Right ventricle myocardium superior (tissue), 1 donor: Measurements from ENCODE around the gene NSFL1C. TPM values are rescaled to one million over a fixed set of nuclear protein-coding genes. Genes with fewer than 3 reads are reported as not detected.
A peak's percentile ranks its signal among the peaks of the same experiment; 100 is the strongest.

ENCODE experiments used
- ATAC-seq: fragments of 200-7000 bp; cut with Tn5 transposase; one replicate; pipeline ENCODE4 v1.9.1; 2020; ENCODE audit warnings: mild to moderate bottlenecking; ENCODE audit not compliant: poor library complexity
- DNase-seq: peaks from one replicate; pipeline ENCODE4 v3.0.0-alpha.2; 2020
- intact Hi-C: fragments of 100-400 bp; cut with DNase I; formaldehyde crosslinking; loops from one replicate; pipeline ENCODE4 v1.11.2; 2022
- total RNA-seq: library from RNA; stranded (reverse); fragmentation: NEBNext Ultra II Directional; extraction: Animal tissue kit (Norgen Biotek cat#: 25700); gene quantifications from one replicate; pipeline ENCODE4 v1.2.1, GENCODE V29; 2021
- donor health status: DM: no; HTN: yes; CAD: no; lungs with severe emphysema.

NSFL1C gene
- total RNA-seq, 1 donor from 2014 or later = 55.8 TPM

- no peak for ATAC-seq
- intact Hi-C loops = loop anchor here (2.0 kb wide), 1 partner anchor 123 kb away; no protein-coding TSS in a partner anchor
- DNase-seq = no peak
These were observed 30.4 kb downstream of the NSFL1C start for GRCh38 chr20:1436263-1436662.

- no peak for DNase-seq
- ATAC-seq = no peak
- intact Hi-C loops = no loop called here
These were observed 31.3 kb downstream of the NSFL1C start for GRCh38 chr20:1435337-1435699.

- DNase-seq = no peak
- ATAC-seq = peak; percentile 61
- intact Hi-C loops = no loop called here
These were observed 31.9 kb downstream of the NSFL1C start for GRCh38 chr20:1434571-1435336.

GRCh38 chr20:1431158-1431557 lies 35.5 kb downstream of the NSFL1C start:
- ATAC-seq (no peak), DNase-seq (no peak)
- intact Hi-C loops = no loop called here

GRCh38 chr20:1430004-1430451 lies 36.6 kb downstream of the NSFL1C start:
- no peak for DNase-seq
- no peak for ATAC-seq
- intact Hi-C loops = no loop called here

GRCh38 chr20:1429143-1429728 lies 37.4 kb downstream of the NSFL1C start:
- no peak for ATAC-seq
- DNase-seq = no peak
- intact Hi-C loops = no loop called here

- no peak for DNase-seq
- no peak for ATAC-seq
- intact Hi-C loops = no loop called here
These were observed 39.1 kb downstream of the NSFL1C start for GRCh38 chr20:1427457-1428054.

GRCh38 chr20:1426231-1426849 lies 40.3 kb downstream of the NSFL1C start:
- intact Hi-C loops = no loop called here
- ATAC-seq = no peak
- DNase-seq = no peak

- ATAC-seq = no peak
- intact Hi-C loops = no loop called here
- DNase-seq = no peak
These were observed 42.3 kb downstream of the NSFL1C start for GRCh38 chr20:1424336-1424735.

- DNase-seq (no peak), ATAC-seq (no peak)
- intact Hi-C loops = no loop called here
These were observed 43.0 kb downstream of the NSFL1C start for GRCh38 chr20:1423625-1424106.

- DNase-seq (no peak), ATAC-seq (no peak)
- intact Hi-C loops = no loop called here
These were observed 43.4 kb downstream of the NSFL1C start for GRCh38 chr20:1423206-1423605.

GRCh38 chr20:1422753-1423152 lies 43.9 kb downstream of the NSFL1C start:
- intact Hi-C loops = no loop called here
- ATAC-seq = no peak
- no peak for DNase-seq

- no peak for ATAC-seq
- intact Hi-C loops = no loop called here
- DNase-seq = no peak
These were observed 46.6 kb downstream of the NSFL1C start for GRCh38 chr20:1420066-1420465.

- intact Hi-C loops = no loop called here
- DNase-seq (no peak), ATAC-seq (no peak)
These were observed 48.3 kb downstream of the NSFL1C start for GRCh38 chr20:1418350-1418749.

- ATAC-seq = no peak
- no peak for DNase-seq
- intact Hi-C loops = no loop called here
These were observed 48.9 kb downstream of the NSFL1C start for GRCh38 chr20:1417790-1418189.

- DNase-seq = no peak
- ATAC-seq = no peak
- intact Hi-C loops = no loop called here
These were observed 49.4 kb downstream of the NSFL1C start for GRCh38 chr20:1417273-1417672.

GRCh38 chr20:1415667-1416468 lies 50.8 kb downstream of the NSFL1C start:
- ATAC-seq = no peak
- DNase-seq = no peak
- intact Hi-C loops = no loop called here

- intact Hi-C loops = no loop called here
- ATAC-seq (no peak), DNase-seq (no peak)
These were observed 51.7 kb downstream of the NSFL1C start for GRCh38 chr20:1414982-1415381.

GRCh38 chr20:1405801-1406200 lies 60.8 kb downstream of the NSFL1C start:
- intact Hi-C loops = no loop called here
- DNase-seq = no peak
- ATAC-seq = no peak
